Thyroid gland (tissue), 4 donors: ENCODE results near the gene FCER2.

Experiments
- POLR2A ChIP-seq, 2 donors: fragments of 450-650 bp; IDR thresholded peaks; one replicate each; pipeline ENCODE4 v1.6.1; 2017; ENCODE audit warnings: antibody characterized with exemption in 2 of 2, mild to moderate bottlenecking in 2 of 2, moderate library complexity in 1 of 2
- TF ChIP-seq, protein P1 (sequence below), 6 experiments: fragments of 200-600 bp in 3 of 6; fragments of 450-650 bp in 3 of 6; sonication (generic) in 3 of 6; IDR thresholded peaks; one replicate each; pipeline ENCODE4 v1.5.1; 2016 to 2019; ENCODE audit warnings: antibody characterized with exemption in 6 of 6, mild to moderate bottlenecking in 2 of 6, inconsistent platforms in 1 of 6, moderate library complexity in 1 of 6

DNA sequence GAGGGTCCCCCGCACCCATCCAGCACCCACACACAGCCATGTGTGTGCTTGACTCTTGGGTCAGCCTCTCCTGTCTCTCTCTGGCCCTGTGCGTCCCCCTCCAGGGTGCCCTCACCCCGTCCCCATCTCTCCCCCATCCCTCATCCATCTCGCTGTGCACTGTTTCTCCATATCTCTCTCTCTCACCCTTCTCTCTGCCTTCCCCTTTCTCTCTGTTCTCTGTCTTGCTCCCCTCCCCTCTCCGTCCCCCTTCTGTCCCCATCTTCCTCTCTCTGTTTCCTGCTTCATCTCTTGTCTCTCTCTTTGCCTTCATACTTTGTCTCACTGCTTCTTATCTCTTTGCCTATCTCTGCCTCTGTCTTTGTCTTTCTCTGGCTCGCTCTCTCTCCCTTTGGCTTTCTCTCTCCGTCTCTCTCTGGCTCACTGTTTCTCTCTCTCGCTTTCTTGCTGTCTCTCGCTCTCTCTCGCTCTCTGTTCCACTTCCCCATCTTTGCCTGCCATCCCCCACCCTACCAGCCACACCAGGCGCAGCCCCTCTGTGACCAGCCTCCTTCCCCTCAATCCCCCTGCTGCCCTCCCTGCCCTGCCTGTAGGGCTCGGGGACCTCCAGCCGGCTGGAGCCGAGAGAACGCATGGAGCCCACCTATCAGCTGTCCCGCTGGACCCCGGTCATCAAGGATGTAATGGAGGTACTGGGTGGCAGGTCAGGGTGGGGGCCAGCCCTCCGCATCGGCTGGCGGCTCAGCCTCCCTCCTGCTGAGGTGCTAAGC lies 56.1 kb downstream of the FCER2 start:
- TF ChIP-seq, protein P1, sequence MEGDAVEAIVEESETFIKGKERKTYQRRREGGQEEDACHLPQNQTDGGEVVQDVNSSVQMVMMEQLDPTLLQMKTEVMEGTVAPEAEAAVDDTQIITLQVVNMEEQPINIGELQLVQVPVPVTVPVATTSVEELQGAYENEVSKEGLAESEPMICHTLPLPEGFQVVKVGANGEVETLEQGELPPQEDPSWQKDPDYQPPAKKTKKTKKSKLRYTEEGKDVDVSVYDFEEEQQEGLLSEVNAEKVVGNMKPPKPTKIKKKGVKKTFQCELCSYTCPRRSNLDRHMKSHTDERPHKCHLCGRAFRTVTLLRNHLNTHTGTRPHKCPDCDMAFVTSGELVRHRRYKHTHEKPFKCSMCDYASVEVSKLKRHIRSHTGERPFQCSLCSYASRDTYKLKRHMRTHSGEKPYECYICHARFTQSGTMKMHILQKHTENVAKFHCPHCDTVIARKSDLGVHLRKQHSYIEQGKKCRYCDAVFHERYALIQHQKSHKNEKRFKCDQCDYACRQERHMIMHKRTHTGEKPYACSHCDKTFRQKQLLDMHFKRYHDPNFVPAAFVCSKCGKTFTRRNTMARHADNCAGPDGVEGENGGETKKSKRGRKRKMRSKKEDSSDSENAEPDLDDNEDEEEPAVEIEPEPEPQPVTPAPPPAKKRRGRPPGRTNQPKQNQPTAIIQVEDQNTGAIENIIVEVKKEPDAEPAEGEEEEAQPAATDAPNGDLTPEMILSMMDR (IDR thresholded peaks at IDR 0.05) = no peak
- no peak for TF ChIP-seq POLR2A (IDR thresholded peaks at IDR 0.05)
